IPS-11a (cell line): ENCODE results near the gene ZCCHC24.

Source experiments
- H3K4me3 ChIP-seq: one replicate; pipeline ENCODE4 v1.5.1; 2013; ENCODE audit warnings: low read depth, low read length, control low read depth

ZCCHC24 gene

GRCh38 chr10:79414714-79415113 is 30.7 kb downstream of the ZCCHC24 start:
- H3K4me3 ChIP-seq: no peak overlapping the region

GRCh38 chr10:79413196-79413595 is 32.2 kb downstream of the ZCCHC24 start:
- no peak overlapping the region for H3K4me3 ChIP-seq

DNA sequence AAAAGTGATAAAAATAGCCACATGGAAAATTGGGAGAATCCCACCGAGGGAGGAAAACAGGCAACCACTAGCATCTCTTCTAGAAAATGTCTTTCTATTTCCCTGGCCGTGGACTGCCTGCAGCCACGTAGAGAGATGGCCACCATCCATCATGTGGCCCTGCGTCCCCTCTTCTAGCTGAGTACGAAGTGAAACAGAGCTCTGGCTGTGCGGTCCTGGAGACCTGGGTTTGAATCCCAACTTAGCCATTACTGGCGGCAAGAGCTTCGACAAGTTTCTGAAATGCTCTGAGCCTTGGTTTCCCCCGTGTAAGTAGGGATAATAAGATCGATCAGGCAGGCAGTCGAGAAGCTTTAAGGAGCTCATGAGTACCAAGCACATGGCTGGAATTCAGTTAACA is 32.9 kb downstream of the ZCCHC24 start:
- no peak overlapping the region for H3K4me3 ChIP-seq

- H3K4me3 ChIP-seq: no peak overlapping the region
These were observed 33.6 kb downstream of the ZCCHC24 start for GRCh38 chr10:79411546-79412495.

DNA sequence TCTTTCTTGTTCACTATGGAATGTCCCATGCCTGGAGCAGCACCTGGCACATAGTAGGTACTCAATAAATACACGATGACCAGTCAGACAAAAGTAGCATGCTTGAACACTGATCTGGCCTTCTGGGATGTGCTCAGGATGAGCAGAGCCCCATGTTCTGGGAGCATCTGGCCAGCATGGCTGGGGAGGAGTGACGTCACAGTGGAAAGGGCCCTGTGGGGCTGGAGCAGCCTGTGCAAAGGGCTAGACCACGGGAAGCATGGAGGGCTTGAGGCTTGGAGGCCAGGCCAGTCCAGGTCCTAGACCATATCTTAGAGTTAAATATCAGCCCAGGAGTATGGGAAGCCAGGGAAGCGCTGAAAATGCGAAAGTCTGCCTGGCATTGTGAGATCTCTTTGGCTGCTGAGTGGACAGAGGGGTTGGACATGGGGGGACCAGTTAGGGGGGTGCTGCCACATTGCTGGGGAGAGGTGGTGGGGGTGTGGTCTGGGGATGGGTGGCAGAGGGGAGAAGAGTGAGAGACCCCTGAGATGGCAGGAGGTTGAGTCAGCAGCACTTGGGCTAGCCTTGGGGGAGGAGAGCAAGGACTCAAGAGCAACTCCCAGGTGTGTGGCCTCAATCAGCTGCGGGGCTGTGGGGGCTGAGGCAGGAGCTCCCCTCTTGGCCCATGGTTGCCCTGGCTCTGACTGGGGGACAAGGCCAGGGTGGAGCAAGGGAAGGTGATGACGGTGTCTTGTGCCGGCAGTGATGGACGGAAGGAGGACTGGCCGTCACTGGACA is 34.9 kb downstream of the ZCCHC24 start:
- no peak overlapping the region for H3K4me3 ChIP-seq

DNA sequence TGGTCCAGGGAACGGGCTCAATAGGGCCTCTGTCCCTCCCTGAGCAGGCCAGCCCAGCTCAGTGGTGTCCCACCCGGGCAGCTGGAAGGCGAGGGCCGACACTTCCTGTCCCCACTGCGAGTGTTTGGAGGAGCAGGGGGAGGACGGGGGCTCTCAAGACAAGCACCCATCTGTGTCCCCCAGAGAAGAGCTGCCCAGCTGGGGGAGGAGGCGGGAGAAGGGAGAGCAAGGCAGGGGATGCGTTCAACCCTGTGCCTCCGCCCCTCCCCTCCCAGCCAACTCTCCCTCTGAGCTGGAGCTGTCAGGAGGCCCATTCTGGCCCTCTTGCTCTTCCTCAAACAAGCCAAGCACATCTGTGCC is 35.7 kb downstream of the ZCCHC24 start:
- no peak overlapping the region for H3K4me3 ChIP-seq

GRCh38 chr10:79409038-79409725 is 36.2 kb downstream of the ZCCHC24 start:
- no peak overlapping the region for H3K4me3 ChIP-seq

- H3K4me3 ChIP-seq: no peak overlapping the region
These were observed 37.3 kb downstream of the ZCCHC24 start for GRCh38 chr10:79407811-79408795.

DNA sequence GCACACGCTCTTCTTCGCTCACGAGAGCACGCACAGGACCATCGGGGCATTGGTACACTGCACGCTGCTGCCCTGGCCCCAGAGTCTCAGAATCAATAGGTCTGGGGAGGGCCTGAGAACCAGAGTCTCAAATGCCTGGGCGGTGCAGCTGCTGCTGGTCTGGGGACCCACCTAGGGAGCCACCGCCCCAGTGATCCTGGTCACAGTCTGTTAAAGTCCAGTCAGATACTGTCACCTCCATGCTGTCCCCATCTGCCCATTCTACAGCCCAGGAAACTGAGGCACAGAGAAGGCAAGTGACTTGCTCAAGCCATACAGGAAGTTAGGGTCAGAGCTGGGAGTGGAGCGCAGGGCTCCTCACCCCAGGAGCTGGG is 38.0 kb downstream of the ZCCHC24 start:
- H3K4me3 ChIP-seq: no peak overlapping the region

GRCh38 chr10:79406683-79407422 is 38.6 kb downstream of the ZCCHC24 start:
- no peak overlapping the region for H3K4me3 ChIP-seq

DNA sequence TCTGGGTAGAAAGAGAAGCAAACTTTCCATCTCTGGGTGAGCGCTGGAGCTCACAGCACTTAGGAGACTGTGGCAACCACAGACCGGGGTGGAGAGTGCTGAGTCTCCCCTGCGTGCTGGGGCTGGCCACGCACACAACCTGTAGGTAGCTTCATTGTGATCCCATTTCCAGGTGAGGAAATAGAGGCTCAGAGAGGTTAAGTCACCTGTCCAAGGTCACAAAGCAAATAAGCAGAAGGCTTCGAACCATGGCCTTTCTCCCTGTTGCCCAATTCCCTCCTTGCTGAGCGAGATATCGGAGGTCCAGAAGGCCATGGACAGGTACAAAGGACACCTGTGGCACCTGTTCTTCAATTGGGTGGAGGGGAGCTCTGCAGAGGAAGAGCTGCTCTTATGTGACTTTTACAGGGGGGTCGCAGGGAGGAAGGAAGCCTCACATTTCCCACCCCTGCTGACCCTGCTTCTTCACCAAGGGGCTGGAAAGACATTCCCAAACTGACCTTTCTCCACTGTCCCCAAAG is 39.4 kb downstream of the ZCCHC24 start:
- H3K4me3 ChIP-seq: no peak overlapping the region

DNA sequence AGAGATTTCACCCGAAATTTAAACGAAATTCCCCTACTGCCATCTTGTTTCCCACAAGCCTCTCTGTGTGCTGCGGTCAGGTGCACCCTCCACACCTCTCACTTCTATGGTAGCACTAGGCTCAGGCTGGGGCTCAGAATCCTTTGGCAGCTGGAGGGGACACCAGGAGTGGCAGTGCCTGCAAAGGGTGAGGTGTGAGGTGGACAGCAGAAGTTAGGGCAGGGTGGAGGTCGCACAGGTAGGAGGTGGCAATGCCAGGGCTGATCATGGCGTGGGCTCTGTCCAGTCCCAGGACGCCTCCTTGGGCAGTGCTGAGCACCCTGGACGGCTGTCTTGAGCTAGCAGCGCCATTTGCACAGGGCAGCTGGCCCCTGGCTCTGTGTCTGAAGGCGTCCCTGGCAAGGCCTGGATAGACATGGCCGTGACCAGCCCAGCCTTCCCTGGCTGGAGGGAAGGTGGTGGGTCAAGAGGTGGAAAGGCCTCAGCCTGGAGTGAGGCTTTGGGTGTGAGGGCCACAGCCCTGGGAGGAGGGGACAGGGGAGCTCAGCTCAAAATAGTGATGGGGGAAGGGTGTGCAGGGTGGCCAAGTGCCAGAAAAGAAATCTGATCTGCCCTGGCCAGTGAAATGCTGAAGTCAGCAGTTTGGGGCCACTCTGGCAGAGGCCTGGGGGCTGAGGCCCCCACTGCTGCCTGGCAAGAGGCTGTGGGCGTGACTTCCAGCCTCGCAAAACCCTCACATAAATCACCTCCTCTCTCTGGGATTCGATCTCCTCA is 40.0 kb downstream of the ZCCHC24 start:
- H3K4me3 ChIP-seq: no peak overlapping the region

DNA sequence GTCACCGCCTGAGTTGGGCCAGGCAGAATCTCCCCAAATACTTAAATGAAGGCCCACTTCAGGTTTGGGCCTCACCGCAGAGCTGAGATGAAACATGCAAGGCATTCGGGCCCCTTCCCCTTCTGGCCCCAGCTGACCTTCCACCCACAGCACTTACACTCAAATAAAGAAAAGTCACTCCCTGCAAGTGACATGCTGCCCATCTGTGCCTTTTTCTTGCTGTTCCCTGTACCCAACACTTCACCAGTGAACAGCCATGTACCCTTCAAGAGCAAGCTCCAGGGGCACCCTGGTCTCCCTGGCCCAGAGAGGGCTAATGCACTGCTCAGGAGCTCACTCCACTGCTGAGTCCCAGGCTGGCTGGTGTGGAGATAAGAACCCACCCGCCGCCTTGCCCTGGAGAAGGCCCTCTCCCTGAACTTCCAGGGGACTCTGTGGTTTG is 40.7 kb downstream of the ZCCHC24 start:
- H3K4me3 ChIP-seq: no peak overlapping the region

DNA sequence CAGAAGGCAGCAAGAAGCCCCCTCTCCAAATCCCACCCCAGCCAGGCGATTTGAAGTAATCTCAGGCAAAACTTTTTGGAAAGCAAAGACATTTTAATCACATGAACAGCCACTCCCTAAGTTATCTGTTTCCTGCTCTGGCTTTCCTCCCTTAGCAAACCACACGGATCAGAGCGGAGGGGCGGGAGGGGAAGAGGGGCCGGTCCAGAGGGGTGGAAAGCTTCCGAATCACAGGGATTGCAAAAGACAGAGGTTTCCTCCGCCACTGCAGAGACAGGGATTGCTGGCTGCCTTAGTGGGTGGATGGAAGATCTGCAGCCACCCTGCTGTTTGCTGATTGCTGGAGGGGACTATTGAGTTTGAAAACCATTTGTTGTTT is 41.2 kb downstream of the ZCCHC24 start:
- no peak overlapping the region for H3K4me3 ChIP-seq

DNA sequence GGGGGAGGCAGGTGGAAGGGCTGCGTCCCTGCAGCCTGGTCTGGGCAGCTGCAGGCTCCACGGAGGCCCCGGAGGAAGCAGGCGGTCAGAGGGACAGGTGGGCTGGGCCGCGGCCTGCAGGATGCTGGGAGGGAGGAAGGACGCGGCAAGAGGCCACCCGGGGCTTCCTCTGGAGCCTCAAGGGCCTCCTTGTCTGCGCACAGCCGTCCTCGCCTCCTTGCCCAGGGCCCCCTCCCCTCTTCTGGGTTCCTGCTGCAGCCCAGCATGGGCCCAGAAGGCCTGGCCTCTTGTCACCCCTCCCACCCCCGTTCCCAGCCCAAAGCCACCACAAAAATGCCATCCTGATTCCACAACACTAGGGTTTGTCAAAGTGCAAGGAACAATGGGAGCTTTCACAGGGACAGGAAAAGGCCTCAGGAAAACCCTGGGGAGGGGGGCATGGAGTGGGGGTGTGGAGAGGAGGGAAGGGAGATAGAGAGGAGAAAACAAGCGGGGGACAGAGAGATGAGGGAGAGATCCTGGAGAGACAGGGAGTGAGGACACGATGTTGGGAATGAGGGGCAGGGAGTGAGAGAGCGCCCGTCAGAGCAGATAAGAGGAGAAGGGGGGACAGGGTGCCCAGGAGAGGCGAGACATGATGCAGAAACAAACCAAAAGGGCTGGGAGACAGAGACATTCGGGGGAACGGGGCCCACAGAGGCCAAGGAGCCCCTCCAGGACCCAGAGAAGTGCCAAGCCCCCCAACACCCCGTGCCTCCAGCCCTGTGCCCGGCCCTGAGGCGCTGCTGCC is 41.8 kb downstream of the ZCCHC24 start:
- no peak overlapping the region for H3K4me3 ChIP-seq

DNA sequence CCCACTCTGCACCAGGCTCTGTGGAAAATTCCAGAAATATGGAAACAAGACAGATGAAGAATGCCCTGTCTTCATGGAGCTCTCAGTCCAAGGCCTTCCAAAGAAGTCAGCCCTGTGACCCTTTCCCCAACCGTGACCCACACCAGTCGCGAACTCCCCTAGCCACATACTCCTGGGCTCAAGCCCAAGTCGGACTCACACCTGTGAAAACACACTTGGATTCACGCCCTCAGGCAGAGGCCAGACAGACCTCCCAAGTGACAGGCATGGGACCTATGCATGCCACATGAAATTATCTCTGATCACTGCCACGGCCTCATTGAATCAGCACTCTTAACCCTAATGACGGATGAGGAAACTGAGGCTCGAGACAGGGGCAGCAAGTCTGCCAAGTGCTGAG is 42.5 kb downstream of the ZCCHC24 start:
- no peak overlapping the region for H3K4me3 ChIP-seq

GRCh38 chr10:79402625-79402946 is 42.8 kb downstream of the ZCCHC24 start:
- no peak overlapping the region for H3K4me3 ChIP-seq
